GM19043 (cell line): ENCODE data around the gene SPP1.
"Not testable (repeated sequence)": the region's sequence is repeated elsewhere in the genome, so short reads cannot be mapped to it uniquely, and the experiment has no call there.

Source experiments
- ATAC-seq: cut with Tn5 transposase; IDR thresholded peaks from one replicate; pipeline ENCODE4 v1.9.1; 2021; ENCODE audit warnings: low read depth; ENCODE audit not compliant: unreplicated experiment

SPP1 gene

GRCh38 chr4:88017516-88018297 is 42.2 kb downstream of the SPP1 start:
- ATAC-seq: no peak

- no peak for ATAC-seq
Measured at GRCh38 chr4:88018466-88018865, 43.0 kb downstream of the SPP1 start.

- ATAC-seq: no peak
Measured at GRCh38 chr4:88021824-88022223, 46.3 kb downstream of the SPP1 start.

GRCh38 chr4:88022289-88022688 is 46.8 kb downstream of the SPP1 start:
- no peak for ATAC-seq

- not testable (repeated sequence) for ATAC-seq
Measured at GRCh38 chr4:88025868-88026661, 50.6 kb downstream of the SPP1 start.

GRCh38 chr4:88027611-88028608 is 52.4 kb downstream of the SPP1 start:
- ATAC-seq: no peak

- ATAC-seq: no peak
Measured at GRCh38 chr4:88028946-88029345, 53.4 kb downstream of the SPP1 start.

GRCh38 chr4:88029556-88029955 is 54.0 kb downstream of the SPP1 start:
- ATAC-seq: no peak

- no peak for ATAC-seq
Measured at GRCh38 chr4:88030565-88031310, 55.2 kb downstream of the SPP1 start.
